ENCODE results near the gene PIGA. TPM values are rescaled to one million over a fixed set of nuclear protein-coding genes. Genes with fewer than 3 reads are reported as not detected.

Gene PIGA
- total RNA-seq: 10 to 100 TPM; 28.1 to 68.8 TPM

GRCh38 chrX:15335135-15336022 is at the start of gene PIGA:
TSS of gene PIGA (minus strand) at chrX:15335523. CDS start at chrX:15331930, 3,593 bp downstream.
- H3K4me3 Mint-ChIP-seq: peak within 1 kb of the TSS; percentile 87
- peaks cover 5% of the 10 kb centered on the region for H3K4me1 Mint-ChIP-seq
- peaks cover 6% of the 10 kb centered on the region for H3K27me3 Mint-ChIP-seq
- H3K36me3 Mint-ChIP-seq (ENCODE audit: low read depth): peaks cover 43% of the 10 kb centered on the region
- ATAC-seq (replicated peaks): peak; percentile 96
- H3K9me3 Mint-ChIP-seq: no peaks in the 10 kb centered on the region
- peak within 1 kb of the TSS; percentile 97 for H3K27ac Mint-ChIP-seq

- no peaks in the 10 kb centered on the region for H3K27me3 Mint-ChIP-seq
- H3K4me3 Mint-ChIP-seq: no peak within 1 kb of the TSS
- H3K27ac Mint-ChIP-seq: no peak within 1 kb of the TSS
- no peaks in the 10 kb centered on the region for H3K36me3 Mint-ChIP-seq (ENCODE audit: low read depth)
- no peaks in the 10 kb centered on the region for H3K9me3 Mint-ChIP-seq
- no peaks in the 10 kb centered on the region for H3K4me1 Mint-ChIP-seq
- no peak for ATAC-seq (replicated peaks)
Measured at GRCh38 chrX:15384304-15384703, 49.0 kb upstream of the PIGA start, which contains the start of gene VEGFD. TSS of gene VEGFD (minus strand) at chrX:15384413. CDS start at chrX:15383946, 467 bp downstream.

DNA sequence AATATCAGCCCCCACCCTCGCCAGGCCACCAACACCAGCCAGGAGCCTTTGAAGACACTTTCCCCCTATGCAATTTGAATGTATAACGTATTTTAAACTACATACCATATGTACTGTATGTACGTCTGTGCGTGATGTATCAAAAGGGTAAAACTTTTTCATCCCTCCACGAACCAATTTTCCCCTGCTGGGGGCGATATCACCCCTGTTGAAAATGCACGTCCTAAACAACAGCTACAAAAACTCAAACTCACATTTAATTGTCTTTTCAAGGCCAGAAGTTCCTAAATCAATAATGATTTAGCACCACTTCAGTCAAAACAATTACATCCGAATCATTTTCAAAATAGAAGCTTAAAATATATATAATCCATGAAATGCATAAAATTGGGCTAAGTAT is 47.5 kb upstream of the PIGA start:
- no peaks in the 10 kb centered on the region for H3K27me3 Mint-ChIP-seq
- H3K4me1 Mint-ChIP-seq: no peaks in the 10 kb centered on the region
- H3K36me3 Mint-ChIP-seq (ENCODE audit: low read depth): no peaks in the 10 kb centered on the region
- H3K27ac Mint-ChIP-seq: no peak overlapping the region
- no peak for ATAC-seq (replicated peaks)
- H3K9me3 Mint-ChIP-seq: no peaks in the 10 kb centered on the region
- no peak overlapping the region for H3K4me3 Mint-ChIP-seq

GRCh38 chrX:15376956-15377355 is 41.6 kb upstream of the PIGA start:
- Mint-ChIP-seq H3K27ac (no peak overlapping the region), H3K36me3 (ENCODE audit: low read depth) (no peaks in the 10 kb centered on the region), H3K4me1 (no peaks in the 10 kb centered on the region), H3K27me3 (peaks cover 6% of the 10 kb centered on the region), H3K9me3 (no peaks in the 10 kb centered on the region), H3K4me3 (no peak overlapping the region)
- no peak for ATAC-seq (replicated peaks)

GRCh38 chrX:15373976-15374375 is 38.7 kb upstream of the PIGA start:
- peaks cover 6% of the 10 kb centered on the region for H3K27me3 Mint-ChIP-seq
- no peaks in the 10 kb centered on the region for H3K36me3 Mint-ChIP-seq (ENCODE audit: low read depth)
- no peak overlapping the region for H3K27ac Mint-ChIP-seq
- no peaks in the 10 kb centered on the region for H3K4me1 Mint-ChIP-seq
- no peak for ATAC-seq (replicated peaks)
- no peak overlapping the region for H3K4me3 Mint-ChIP-seq
- H3K9me3 Mint-ChIP-seq: no peaks in the 10 kb centered on the region

- H3K4me1 Mint-ChIP-seq: no peaks in the 10 kb centered on the region
- H3K36me3 Mint-ChIP-seq (ENCODE audit: low read depth): no peaks in the 10 kb centered on the region
- no peak overlapping the region for H3K27ac Mint-ChIP-seq
- ATAC-seq (replicated peaks): no peak
- no peak overlapping the region for H3K4me3 Mint-ChIP-seq
- H3K9me3 Mint-ChIP-seq: no peaks in the 10 kb centered on the region
- H3K27me3 Mint-ChIP-seq: peaks cover 12% of the 10 kb centered on the region
Measured at GRCh38 chrX:15366506-15367352, 31.4 kb upstream of the PIGA start.

- H3K27ac Mint-ChIP-seq: no peak overlapping the region
- ATAC-seq (replicated peaks): no peak
- H3K9me3 Mint-ChIP-seq: no peaks in the 10 kb centered on the region
- H3K27me3 Mint-ChIP-seq: peaks cover 4% of the 10 kb centered on the region
- H3K36me3 Mint-ChIP-seq (ENCODE audit: low read depth): no peaks in the 10 kb centered on the region
- no peak overlapping the region for H3K4me3 Mint-ChIP-seq
- H3K4me1 Mint-ChIP-seq: no peaks in the 10 kb centered on the region
Measured at GRCh38 chrX:15359701-15360100, 24.4 kb upstream of the PIGA start.

DNA sequence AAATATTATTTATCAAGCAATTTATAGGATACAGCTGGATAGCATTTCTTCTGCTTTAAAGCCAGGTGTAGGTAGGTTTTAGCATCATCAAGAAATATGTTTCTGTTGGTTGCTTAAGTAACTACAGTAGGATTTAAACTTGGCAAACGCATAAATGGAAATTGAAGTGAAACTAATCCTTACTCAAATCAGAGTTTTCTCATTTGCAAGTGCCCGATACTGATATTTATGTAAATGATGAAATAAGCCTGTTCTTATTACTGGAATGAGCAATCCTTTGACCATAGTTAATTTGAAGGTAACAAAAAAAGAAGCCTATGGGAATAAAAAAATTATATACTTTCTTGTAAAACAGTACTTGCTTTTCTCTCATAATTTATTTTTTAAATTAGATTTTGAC is 23.2 kb upstream of the PIGA start:
- no peak for ATAC-seq (replicated peaks)
- Mint-ChIP-seq H3K27me3 (peaks cover 2% of the 10 kb centered on the region), H3K9me3 (no peaks in the 10 kb centered on the region), H3K27ac (no peak overlapping the region), H3K4me3 (no peak overlapping the region), H3K36me3 (ENCODE audit: low read depth) (no peaks in the 10 kb centered on the region), H3K4me1 (no peaks in the 10 kb centered on the region)

GRCh38 chrX:15356444-15356843 is 21.1 kb upstream of the PIGA start:
- no peak for ATAC-seq (replicated peaks)
- H3K4me1 Mint-ChIP-seq: no peaks in the 10 kb centered on the region
- no peaks in the 10 kb centered on the region for H3K9me3 Mint-ChIP-seq
- H3K36me3 Mint-ChIP-seq (ENCODE audit: low read depth): no peaks in the 10 kb centered on the region
- H3K27ac Mint-ChIP-seq: no peak overlapping the region
- no peak overlapping the region for H3K4me3 Mint-ChIP-seq
- no peaks in the 10 kb centered on the region for H3K27me3 Mint-ChIP-seq

- no peaks in the 10 kb centered on the region for H3K9me3 Mint-ChIP-seq
- H3K27me3 Mint-ChIP-seq: no peaks in the 10 kb centered on the region
- no peak for ATAC-seq (replicated peaks)
- no peak overlapping the region for H3K4me3 Mint-ChIP-seq
- H3K27ac Mint-ChIP-seq: no peak overlapping the region
- H3K4me1 Mint-ChIP-seq: no peaks in the 10 kb centered on the region
- H3K36me3 Mint-ChIP-seq (ENCODE audit: low read depth): no peaks in the 10 kb centered on the region
Measured at GRCh38 chrX:15350329-15350996, 15.1 kb upstream of the PIGA start.

DNA sequence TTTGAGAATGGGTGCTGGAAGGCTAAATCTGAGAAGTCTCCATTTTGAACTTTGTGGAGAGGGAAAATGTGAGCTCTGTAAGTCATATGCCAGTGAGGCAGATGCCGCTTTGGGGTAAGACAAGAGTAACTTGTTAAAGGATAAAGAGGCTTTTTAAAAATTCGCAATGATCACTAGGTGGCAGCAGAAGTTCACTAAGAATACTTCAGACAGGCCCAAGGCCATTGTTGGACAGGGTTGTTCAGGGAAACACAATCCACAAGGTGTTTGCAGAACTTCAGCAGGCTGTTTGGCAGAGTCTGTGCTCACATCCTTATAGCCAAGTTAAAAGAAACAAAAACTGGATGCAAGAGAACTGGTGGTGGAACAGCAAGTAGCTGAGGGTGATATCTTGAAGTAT is 13.7 kb upstream of the PIGA start:
- Mint-ChIP-seq H3K27ac (no peak overlapping the region), H3K27me3 (peaks cover under 1% of the 10 kb centered on the region), H3K4me3 (no peak overlapping the region), H3K4me1 (no peaks in the 10 kb centered on the region), H3K36me3 (ENCODE audit: low read depth) (no peaks in the 10 kb centered on the region), H3K9me3 (no peaks in the 10 kb centered on the region)
- no peak for ATAC-seq (replicated peaks)

GRCh38 chrX:15345976-15346375 is 10.7 kb upstream of the PIGA start:
- Mint-ChIP-seq H3K9me3 (no peaks in the 10 kb centered on the region), H3K27me3 (peaks cover 8% of the 10 kb centered on the region), H3K36me3 (ENCODE audit: low read depth) (no peaks in the 10 kb centered on the region), H3K4me3 (no peak overlapping the region), H3K4me1 (no peaks in the 10 kb centered on the region), H3K27ac (no peak overlapping the region)
- no peak for ATAC-seq (replicated peaks)

DNA sequence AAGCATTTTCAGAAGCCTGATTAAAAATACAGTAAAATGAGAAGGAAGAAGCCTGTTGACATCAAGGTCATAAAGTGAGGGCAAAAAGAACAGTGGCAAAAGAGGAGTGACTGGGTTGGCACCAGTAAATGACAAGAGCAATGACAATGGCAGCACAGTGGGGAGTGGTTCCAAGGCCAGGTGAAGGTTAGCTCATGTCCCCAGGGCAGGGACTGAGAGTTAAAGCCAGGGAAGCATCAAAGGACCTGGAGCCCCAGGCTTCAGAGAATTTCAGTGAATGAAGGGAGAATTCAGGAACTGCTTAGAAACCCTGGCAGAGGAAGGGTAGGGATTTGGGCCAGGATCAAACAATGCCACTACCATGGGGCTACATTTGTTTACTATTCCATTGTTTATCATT is 8.8 kb upstream of the PIGA start:
- Mint-ChIP-seq H3K36me3 (ENCODE audit: low read depth) (no peaks in the 10 kb centered on the region), H3K27ac (no peak overlapping the region), H3K4me3 (no peak overlapping the region), H3K27me3 (peaks cover 13% of the 10 kb centered on the region), H3K4me1 (no peaks in the 10 kb centered on the region), H3K9me3 (no peaks in the 10 kb centered on the region)
- no peak for ATAC-seq (replicated peaks)

GRCh38 chrX:15343075-15343476 is 7.8 kb upstream of the PIGA start:
- Mint-ChIP-seq H3K36me3 (ENCODE audit: low read depth) (no peaks in the 10 kb centered on the region), H3K27ac (no peak overlapping the region), H3K4me1 (no peaks in the 10 kb centered on the region), H3K27me3 (peaks cover 15% of the 10 kb centered on the region), H3K9me3 (no peaks in the 10 kb centered on the region), H3K4me3 (no peak overlapping the region)
- ATAC-seq (replicated peaks): no peak
